Measurements from ENCODE around the gene SEPHS2. TPM values are rescaled to one million over a fixed set of nuclear protein-coding genes. Genes with fewer than 3 reads are reported as not detected.

The SEPHS2 gene
- total and polyA plus RNA-seq, 2 experiments from 2014 or later: 29.7 to 43.0 TPM

- H3K9me2 ChIP-seq (ENCODE audit: insufficient read depth): no peaks in the 10 kb centered on the region
- no peak overlapping the region for H3K4me3 ChIP-seq
- no peaks in the 10 kb centered on the region for H3K36me3 ChIP-seq (ENCODE audit: insufficient read depth)
- ATAC-seq: peak; percentile 52
- no peak overlapping the region for H3K27ac ChIP-seq (ENCODE audit: low read depth)
- no peaks in the 10 kb centered on the region for H3K27me3 ChIP-seq (ENCODE audit: insufficient read depth)
- H3F3A ChIP-seq (replicated peaks; ENCODE audit: low read depth): no peaks in the 10 kb centered on the region
- H2AFZ ChIP-seq: peak overlapping the region; percentile 92
- Mint-ChIP-seq H3K9me3 (no peaks in the 10 kb centered on the region; the same call in 2 of the 3 replicates), H3K27ac (no peak overlapping the region), H3K36me3 (ENCODE audit: low read depth) (no peaks in the 10 kb centered on the region), H3K4me3 (no peak overlapping the region), H3K4me1 (peaks cover 6% of the 10 kb centered on the region), H3K27me3 (ENCODE audit: insufficient read depth, low read depth, poor library complexity) (peaks cover 3% of the 10 kb centered on the region)
- no peaks in the 10 kb centered on the region for H3K4me1 ChIP-seq (ENCODE audit: insufficient read depth)
- H3K79me2 ChIP-seq (replicated peaks; ENCODE audit: insufficient read depth): no peaks in the 10 kb centered on the region
- no peak for DNase-seq (ENCODE audit: low spot score)
- TF ChIP-seq POLR2AphosphoS5 (IDR thresholded peaks at IDR 0.05; ENCODE audit: low read depth): no peak
- TF ChIP-seq, protein P1, sequence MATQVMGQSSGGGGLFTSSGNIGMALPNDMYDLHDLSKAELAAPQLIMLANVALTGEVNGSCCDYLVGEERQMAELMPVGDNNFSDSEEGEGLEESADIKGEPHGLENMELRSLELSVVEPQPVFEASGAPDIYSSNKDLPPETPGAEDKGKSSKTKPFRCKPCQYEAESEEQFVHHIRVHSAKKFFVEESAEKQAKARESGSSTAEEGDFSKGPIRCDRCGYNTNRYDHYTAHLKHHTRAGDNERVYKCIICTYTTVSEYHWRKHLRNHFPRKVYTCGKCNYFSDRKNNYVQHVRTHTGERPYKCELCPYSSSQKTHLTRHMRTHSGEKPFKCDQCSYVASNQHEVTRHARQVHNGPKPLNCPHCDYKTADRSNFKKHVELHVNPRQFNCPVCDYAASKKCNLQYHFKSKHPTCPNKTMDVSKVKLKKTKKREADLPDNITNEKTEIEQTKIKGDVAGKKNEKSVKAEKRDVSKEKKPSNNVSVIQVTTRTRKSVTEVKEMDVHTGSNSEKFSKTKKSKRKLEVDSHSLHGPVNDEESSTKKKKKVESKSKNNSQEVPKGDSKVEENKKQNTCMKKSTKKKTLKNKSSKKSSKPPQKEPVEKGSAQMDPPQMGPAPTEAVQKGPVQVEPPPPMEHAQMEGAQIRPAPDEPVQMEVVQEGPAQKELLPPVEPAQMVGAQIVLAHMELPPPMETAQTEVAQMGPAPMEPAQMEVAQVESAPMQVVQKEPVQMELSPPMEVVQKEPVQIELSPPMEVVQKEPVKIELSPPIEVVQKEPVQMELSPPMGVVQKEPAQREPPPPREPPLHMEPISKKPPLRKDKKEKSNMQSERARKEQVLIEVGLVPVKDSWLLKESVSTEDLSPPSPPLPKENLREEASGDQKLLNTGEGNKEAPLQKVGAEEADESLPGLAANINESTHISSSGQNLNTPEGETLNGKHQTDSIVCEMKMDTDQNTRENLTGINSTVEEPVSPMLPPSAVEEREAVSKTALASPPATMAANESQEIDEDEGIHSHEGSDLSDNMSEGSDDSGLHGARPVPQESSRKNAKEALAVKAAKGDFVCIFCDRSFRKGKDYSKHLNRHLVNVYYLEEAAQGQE (IDR thresholded peaks at IDR 0.05; ENCODE audit: unreplicated experiment): no peak
- TF ChIP-seq ZNF114 (CRISPR knock-in tag; IDR thresholded peaks at IDR 0.05): no peak
- no peak for TF ChIP-seq ZNF331 (CRISPR knock-in tag; IDR thresholded peaks at IDR 0.05; ENCODE audit: low read depth)
- no peak for TF ChIP-seq STAT1 (IDR thresholded peaks at IDR 0.05; ENCODE audit: unreplicated experiment)
- TF ChIP-seq, protein P2, sequence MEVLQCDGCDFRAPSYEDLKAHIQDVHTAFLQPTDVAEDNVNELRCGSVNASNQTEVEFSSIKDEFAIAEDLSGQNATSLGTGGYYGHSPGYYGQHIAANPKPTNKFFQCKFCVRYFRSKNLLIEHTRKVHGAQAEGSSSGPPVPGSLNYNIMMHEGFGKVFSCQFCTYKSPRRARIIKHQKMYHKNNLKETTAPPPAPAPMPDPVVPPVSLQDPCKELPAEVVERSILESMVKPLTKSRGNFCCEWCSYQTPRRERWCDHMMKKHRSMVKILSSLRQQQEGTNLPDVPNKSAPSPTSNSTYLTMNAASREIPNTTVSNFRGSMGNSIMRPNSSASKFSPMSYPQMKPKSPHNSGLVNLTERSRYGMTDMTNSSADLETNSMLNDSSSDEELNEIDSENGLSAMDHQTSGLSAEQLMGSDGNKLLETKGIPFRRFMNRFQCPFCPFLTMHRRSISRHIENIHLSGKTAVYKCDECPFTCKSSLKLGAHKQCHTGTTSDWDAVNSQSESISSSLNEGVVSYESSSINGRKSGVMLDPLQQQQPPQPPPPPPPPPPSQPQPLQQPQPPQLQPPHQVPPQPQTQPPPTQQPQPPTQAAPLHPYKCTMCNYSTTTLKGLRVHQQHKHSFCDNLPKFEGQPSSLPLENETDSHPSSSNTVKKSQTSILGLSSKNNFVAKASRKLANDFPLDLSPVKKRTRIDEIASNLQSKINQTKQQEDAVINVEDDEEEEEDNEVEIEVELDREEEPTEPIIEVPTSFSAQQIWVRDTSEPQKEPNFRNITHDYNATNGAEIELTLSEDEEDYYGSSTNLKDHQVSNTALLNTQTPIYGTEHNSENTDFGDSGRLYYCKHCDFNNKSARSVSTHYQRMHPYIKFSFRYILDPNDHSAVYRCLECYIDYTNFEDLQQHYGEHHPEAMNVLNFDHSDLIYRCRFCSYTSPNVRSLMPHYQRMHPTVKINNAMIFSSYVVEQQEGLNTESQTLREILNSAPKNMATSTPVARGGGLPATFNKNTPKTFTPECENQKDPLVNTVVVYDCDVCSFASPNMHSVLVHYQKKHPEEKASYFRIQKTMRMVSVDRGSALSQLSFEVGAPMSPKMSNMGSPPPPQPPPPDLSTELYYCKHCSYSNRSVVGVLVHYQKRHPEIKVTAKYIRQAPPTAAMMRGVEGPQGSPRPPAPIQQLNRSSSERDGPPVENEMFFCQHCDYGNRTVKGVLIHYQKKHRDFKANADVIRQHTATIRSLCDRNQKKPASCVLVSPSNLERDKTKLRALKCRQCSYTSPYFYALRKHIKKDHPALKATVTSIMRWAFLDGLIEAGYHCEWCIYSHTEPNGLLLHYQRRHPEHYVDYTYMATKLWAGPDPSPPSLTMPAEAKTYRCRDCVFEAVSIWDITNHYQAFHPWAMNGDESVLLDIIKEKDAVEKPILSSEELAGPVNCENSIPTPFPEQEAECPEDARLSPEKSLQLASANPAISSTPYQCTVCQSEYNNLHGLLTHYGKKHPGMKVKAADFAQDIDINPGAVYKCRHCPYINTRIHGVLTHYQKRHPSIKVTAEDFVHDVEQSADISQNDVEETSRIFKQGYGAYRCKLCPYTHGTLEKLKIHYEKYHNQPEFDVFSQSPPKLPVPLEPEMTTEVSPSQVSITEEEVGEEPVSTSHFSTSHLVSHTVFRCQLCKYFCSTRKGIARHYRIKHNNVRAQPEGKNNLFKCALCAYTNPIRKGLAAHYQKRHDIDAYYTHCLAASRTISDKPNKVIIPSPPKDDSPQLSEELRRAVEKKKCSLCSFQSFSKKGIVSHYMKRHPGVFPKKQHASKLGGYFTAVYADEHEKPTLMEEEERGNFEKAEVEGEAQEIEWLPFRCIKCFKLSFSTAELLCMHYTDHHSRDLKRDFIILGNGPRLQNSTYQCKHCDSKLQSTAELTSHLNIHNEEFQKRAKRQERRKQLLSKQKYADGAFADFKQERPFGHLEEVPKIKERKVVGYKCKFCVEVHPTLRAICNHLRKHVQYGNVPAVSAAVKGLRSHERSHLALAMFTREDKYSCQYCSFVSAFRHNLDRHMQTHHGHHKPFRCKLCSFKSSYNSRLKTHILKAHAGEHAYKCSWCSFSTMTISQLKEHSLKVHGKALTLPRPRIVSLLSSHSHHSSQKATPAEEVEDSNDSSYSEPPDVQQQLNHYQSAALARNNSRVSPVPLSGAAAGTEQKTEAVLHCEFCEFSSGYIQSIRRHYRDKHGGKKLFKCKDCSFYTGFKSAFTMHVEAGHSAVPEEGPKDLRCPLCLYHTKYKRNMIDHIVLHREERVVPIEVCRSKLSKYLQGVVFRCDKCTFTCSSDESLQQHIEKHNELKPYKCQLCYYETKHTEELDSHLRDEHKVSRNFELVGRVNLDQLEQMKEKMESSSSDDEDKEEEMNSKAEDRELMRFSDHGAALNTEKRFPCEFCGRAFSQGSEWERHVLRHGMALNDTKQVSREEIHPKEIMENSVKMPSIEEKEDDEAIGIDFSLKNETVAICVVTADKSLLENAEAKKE (CRISPR knock-in tag; IDR thresholded peaks at IDR 0.05): no peak
- no peak for TF ChIP-seq EZH2phosphoT487 (IDR thresholded peaks at IDR 0.05; ENCODE audit: unreplicated experiment)
- no peaks in the 10 kb centered on the region for H4K20me1 ChIP-seq (replicated peaks; ENCODE audit: insufficient read depth)
- H3K4me2 ChIP-seq: no peak overlapping the region
These were observed 48.3 kb upstream of the SEPHS2 start for GRCh38 chr16:30493941-30494488.
